ENCODE measurements around the gene TNFAIP3. TPM values are rescaled to one million over a fixed set of nuclear protein-coding genes. Genes with fewer than 3 reads are reported as not detected.
"Not testable (repeated sequence)": the region's sequence is repeated elsewhere in the genome, so short reads cannot be mapped to it uniquely, and the experiment has no call there.

TNFAIP3 gene
- polyA plus RNA-seq, 3 donors = 7.2 to 10.7 (median 7.8) TPM

DNA sequence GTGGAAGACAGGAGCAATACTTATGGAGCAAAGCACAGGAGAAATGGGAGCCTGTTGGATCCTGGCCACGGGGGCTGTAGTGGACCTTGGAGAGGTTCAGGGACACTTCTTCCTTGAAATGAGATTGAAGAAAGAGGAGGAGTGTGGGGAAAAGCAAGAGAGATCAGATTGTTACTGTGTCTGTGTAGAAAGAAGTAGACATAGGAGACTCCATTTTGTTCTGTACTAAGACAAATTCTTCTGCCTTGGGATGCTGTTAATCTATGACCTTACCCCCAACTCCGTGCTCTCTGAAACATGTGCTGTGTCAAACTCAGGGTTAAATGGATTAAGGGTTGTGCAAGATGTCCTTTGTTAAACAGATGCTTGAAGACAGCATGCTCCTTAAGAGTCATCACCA, 22.7 kb upstream of the TNFAIP3 start:
- not testable (repeated sequence) for DNase-seq (ENCODE audit: low read depth in 3 of 3, low spot score in 2 of 3)

- DNase-seq (ENCODE audit: low read depth in 3 of 3, low spot score in 2 of 3) = not testable (repeated sequence)
Observed at GRCh38 chr6:137844773-137845172, 22.3 kb upstream of the TNFAIP3 start.

DNA sequence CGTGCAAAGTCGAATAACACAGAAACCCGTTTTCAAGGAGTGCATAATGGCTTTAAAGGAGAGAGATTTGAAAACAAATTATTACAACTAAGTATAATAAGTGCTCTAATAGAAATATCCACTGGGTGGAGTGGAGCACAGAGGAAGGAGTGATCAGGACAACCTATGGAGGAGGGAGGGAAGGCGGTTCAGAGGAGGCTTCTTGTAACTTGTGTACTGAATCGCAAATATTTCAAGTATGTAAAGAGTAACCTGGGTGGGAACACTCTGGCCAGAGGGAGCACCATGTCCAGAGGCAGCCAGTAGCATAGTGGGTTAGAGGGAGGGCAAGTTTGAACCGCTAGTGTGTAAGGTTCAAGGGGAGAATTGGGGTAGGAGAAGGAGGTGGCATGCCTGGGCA, 21.6 kb upstream of the TNFAIP3 start:
- no peak for DNase-seq (ENCODE audit: low read depth in 3 of 3, low spot score in 2 of 3)

DNA sequence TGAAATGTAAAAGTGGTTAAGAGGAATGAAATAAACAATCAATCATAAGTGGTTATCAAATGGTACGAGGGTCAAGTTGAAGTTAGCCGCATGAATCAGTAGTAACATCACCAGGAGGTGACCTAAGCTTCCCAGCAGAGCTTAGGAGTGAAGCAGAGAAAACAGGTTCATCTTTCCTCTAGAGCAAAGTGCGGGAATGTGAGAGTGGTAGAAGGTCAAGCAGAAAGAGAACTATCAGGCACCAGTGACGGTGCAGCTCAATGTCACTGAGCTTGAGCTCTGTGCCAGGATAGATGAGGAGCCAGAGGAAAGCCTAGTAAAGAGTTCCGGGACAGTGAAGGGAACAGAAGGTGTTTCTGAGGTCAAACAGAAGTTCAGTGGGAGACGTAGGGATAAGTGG, 20.8 kb upstream of the TNFAIP3 start:
- DNase-seq (ENCODE audit: low read depth in 3 of 3, low spot score in 2 of 3) = no peak

DNA sequence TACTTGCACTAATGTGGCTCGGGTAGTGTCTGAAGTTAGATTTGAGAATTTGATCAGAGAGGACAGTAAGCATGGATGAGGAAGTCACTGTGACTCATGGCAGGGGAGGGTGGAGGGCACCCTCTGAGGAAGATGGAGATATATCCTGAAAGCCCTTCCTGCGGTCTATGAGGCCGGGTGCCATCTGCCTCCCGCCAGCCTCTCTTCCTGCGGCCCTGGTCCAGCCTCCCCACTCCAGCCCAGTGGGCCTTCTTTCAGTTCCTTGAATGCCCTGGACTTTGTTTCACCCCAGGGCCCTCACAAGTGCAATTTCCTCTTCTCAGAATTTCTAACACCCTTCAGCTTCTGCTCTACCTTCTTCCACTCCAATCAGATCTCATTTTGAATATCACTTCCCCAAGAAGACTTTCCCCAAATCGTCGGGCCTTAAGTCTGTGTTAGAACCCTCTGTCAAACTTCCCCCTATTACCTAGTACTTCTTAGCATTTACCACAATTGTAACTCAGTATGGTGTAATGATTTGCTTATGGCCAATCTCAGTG, 20.2 kb upstream of the TNFAIP3 start:
- no peak for DNase-seq (ENCODE audit: low read depth in 3 of 3, low spot score in 2 of 3)

DNA sequence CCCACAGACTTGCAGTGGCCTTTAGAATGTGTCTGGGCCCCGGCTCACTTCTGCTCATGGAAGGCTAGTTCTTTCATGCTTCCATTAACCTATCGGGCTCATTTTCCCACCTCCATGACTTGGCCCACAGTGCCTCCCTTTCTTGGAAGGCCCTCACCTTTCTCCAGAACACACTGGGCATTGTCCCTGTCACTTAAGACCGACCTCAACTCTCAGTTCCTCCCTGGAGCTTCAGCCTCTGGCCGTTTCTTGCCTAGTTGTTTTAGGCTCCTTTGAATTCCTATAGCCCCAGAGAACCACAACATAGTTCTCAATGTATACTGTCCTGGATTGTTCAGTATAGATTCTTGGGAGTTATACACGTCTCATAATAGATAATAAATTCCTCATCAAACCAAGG, 19.3 kb upstream of the TNFAIP3 start:
- DNase-seq (ENCODE audit: low read depth in 3 of 3, low spot score in 2 of 3) = no peak

DNA sequence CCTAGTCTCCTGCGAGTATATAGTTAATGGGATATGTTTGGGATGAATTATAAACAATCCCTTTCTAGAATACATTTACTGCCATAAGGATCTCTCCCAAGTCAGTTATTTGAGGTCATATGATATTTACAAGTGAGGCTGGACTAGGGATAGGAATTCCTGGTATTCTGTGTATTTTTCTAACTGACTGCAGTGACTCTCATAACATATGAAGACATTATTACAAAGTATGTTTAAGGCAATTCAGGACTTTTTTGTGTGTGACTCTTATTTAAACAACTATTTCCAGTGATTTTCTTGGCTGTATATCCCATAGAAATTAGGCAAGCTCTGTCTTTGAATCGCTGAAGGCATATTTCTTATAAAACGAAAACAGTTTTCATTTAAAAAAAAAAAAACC, 18.4 kb upstream of the TNFAIP3 start:
- DNase-seq (ENCODE audit: low read depth in 3 of 3, low spot score in 2 of 3) = no peak

- DNase-seq (ENCODE audit: low read depth in 3 of 3, low spot score in 2 of 3) = no peak
Observed at GRCh38 chr6:137849181-137849980, 17.7 kb upstream of the TNFAIP3 start.

DNA sequence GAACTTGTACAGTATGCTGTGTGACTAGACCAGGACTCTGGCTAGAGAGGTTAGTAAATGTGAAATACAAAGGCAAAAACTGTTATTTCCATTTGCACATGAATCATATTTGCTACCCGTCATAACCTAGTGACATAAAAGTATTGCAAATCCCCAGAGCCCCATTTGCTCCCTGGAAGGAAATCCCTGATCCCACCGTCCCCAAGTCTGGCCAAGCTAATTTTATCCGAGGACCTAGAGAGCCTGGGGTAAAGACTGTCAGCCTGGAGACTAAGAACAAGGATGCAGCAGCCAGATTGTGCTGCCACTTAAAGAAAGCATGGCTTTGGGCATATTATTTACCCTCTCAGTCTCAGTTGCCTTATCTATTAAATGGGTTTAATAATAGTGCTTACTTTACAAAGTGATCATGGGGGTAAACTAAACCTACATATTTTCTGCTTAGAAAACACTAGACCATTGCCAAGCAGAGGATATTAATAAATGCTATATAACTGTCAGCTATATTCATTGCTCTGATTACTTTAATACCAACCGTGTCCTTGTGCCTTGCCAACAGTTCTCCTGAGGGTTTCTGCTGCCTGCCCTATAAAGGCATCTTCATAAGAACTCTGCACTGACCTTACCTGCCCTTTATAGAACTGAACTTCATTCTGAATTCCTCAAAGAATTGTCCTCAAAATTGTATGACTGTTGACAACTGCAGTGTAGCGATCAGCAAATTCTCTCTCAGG, 16.9 kb upstream of the TNFAIP3 start:
- no peak for DNase-seq (ENCODE audit: low read depth in 3 of 3, low spot score in 2 of 3)

GRCh38 chr6:137850816-137851602, 16.1 kb upstream of the TNFAIP3 start:
- no peak for DNase-seq (ENCODE audit: low read depth in 3 of 3, low spot score in 2 of 3)

GRCh38 chr6:137851669-137852068, 15.4 kb upstream of the TNFAIP3 start:
- DNase-seq (ENCODE audit: low read depth in 3 of 3, low spot score in 2 of 3) = no peak

- no peak for DNase-seq (ENCODE audit: low read depth in 3 of 3, low spot score in 2 of 3)
Observed at GRCh38 chr6:137852346-137852745, 14.7 kb upstream of the TNFAIP3 start.

- no peak for DNase-seq (ENCODE audit: low read depth in 3 of 3, low spot score in 2 of 3)
Observed at GRCh38 chr6:137852811-137853210, 14.2 kb upstream of the TNFAIP3 start.

DNA sequence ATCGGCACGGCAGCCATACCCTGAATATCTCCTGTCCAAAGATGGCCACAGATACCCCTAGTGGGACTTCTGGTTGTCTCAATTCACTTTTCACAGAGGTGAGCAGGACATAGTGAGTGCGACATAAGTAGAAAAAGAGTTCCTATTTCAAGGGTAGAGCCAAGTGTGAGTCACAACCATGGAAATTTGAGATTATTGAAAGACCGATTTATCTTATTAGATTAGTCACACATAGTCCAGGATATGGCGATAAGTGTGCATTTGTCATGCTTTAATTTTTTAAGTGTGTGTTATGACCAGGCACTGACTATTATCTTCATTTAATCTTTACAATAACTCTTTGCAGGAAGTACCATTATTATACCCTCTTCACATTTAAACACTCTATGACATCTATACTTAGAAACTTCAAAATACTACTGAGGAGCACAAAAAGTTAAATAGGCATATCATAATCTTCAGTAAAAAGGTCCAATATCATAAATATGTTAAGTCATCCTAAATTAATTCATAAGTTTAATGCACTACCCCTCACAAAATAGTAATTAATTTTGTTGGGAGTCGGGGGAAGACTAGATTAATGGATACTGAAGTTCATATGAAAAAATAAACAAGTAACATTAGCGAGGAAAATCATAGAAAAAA, 13.4 kb upstream of the TNFAIP3 start:
- DNase-seq (ENCODE audit: low read depth in 3 of 3, low spot score in 2 of 3) = no peak

DNA sequence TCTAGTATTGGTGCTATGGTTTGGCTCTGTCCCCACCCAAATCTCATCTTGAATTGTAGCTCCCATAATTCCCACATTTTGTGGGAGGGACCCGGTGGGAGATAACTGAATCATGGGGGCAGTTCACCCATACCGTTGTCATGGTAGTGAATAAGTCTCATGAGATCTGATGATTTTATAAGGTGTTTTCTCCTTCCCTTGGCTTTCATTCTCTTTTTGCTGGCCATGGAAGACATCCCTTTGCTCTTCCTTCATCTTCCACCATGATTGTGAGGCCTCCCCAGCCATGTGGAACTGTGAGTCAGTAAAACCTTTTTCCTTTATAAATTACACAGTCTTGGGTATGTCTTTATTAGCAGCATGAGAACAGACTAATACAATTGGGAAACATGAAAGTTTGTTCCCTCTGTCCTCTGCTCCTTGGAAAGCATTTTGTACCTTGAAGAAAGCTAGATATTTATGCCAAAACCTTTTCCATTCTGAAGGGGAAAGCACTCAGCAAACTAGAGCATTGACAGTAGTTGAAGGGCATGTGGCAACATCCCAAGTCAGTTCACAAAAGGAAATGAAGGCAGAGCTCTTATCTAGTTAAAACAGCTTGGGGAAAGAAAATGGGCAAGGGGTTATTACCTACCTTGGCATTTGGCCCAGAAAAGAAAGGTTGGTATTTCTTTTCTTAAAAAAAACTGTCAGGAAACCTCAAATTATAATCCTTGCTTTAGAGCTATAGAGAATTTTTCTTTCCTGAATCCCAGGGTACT, 10.7 kb upstream of the TNFAIP3 start:
- no peak for DNase-seq (ENCODE audit: low read depth in 3 of 3, low spot score in 2 of 3)

DNA sequence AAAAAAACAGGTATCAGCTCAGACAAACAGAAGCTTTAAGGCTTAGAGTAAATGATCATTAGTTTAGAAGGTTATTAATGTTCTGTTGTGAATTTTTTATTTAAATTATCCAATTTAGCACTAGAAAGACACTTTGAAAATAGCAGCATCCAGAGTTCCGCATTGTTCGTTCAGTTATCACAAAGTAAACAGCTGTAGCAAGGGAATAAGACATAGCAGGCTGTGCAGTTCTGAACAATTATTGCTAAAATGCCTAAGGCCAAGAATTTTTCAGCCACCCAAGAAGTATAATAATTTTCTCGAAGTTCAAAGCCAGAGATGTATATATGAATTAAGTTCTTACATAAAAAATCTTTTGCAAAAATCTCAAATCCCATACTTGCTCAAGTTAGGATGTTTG, 8.0 kb upstream of the TNFAIP3 start:
- no peak for DNase-seq (ENCODE audit: low read depth in 3 of 3, low spot score in 2 of 3)

- no peak for DNase-seq (ENCODE audit: low read depth in 3 of 3, low spot score in 2 of 3)
Observed at GRCh38 chr6:137860394-137861005, 6.6 kb upstream of the TNFAIP3 start.

DNA sequence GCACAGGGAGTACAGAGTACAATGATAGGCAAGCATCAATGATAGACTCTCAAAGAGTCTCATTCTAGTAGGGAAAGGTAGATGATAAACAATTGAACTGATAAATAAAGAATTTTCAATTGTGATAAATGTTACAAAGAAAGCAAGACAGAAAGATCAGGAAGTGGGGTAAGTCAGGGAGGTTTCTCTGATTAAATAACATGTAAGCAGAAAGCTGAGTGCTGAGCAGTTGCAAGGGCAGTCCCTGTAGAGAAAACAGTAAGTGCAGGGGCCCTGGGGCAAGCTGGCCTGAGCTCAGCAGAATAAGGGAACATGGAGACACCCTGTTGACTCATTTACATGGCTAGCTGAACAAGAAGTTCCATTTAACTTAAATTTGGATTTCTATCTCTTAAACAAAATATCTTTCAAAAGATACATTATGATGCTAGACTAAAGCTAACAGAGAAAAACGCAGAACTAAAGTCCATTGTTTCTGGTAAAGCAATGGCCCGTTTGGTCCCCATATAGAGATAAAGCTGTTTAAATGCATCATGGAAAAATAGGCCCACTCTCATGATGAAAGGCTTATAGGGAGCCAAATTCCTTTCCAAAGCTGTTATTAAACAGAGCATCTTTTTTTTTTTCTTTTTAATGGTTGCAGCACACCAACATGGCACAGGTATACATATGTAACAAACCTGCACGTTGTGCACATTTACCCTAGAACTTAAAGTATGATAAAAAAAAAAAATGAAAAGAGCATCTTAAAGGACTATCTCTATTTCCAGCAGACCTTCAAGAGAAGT, 5.3 kb upstream of the TNFAIP3 start:
- no peak for DNase-seq (ENCODE audit: low read depth in 3 of 3, low spot score in 2 of 3)
